DOHH2 (cell line): ENCODE measurements around the gene ATIC.

ENCODE experiments used
- EZH2phosphoT487 ChIP-seq: fragments of 200-600 bp; sonication (generic); IDR thresholded peaks from 2 replicates; pipeline ENCODE4 v1.6.1; 2017; ENCODE audit warnings: borderline replicate concordance, mild to moderate bottlenecking, antibody characterized with exemption, low read length, moderate library complexity, mixed read lengths
- TF ChIP-seq, protein P1 (sequence below): fragments of 200-600 bp; sonication (generic); IDR thresholded peaks from one replicate; pipeline ENCODE4 v1.5.1; 2014; ENCODE audit warnings: antibody characterized with exemption, mild to moderate bottlenecking, low read depth, low read length; ENCODE audit not compliant: poor library complexity, severe bottlenecking

DNA sequence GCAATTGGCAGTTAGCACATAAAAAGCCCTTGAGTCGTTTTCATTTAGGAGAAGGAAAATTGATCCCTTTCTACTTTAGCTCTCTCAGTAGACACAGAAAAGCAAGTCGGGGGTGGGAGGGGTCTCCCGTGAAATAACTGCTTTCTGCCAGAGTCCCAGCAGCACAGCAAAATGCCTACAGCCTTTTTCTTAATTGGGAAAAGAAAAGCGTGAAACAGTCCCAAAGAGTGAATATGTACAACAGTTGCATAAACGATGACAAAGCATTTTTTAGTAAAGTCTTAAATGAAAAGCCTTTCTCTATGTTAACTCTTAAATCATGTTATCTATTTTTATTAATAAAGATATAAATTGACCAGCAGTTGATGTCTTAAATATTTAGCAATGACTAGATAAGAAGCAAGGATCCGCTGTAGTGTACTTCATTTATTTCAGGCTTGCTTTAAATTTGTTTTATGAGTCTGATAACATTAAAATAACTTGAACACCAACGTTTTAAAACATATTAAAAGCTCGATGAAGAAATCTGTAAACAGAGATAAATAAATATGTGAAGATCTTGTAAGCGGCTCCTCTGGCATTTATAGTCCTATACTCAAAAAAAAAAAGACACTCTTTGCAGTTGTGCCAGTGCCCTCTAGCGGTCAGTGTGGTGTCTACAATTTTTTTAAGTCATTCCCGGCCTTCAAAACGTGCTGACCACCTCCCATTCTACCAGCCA lies 42.3 kb upstream of the ATIC start:
- TF ChIP-seq, protein P1, sequence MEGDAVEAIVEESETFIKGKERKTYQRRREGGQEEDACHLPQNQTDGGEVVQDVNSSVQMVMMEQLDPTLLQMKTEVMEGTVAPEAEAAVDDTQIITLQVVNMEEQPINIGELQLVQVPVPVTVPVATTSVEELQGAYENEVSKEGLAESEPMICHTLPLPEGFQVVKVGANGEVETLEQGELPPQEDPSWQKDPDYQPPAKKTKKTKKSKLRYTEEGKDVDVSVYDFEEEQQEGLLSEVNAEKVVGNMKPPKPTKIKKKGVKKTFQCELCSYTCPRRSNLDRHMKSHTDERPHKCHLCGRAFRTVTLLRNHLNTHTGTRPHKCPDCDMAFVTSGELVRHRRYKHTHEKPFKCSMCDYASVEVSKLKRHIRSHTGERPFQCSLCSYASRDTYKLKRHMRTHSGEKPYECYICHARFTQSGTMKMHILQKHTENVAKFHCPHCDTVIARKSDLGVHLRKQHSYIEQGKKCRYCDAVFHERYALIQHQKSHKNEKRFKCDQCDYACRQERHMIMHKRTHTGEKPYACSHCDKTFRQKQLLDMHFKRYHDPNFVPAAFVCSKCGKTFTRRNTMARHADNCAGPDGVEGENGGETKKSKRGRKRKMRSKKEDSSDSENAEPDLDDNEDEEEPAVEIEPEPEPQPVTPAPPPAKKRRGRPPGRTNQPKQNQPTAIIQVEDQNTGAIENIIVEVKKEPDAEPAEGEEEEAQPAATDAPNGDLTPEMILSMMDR, result peak; percentile 78
- TF ChIP-seq EZH2phosphoT487, result no peak
